Stomach smooth muscle (tissue), 2 donors: ENCODE measurements around the gene IGFN1.

Source experiments
- H3K27ac ChIP-seq: one replicate; pipeline ENCODE4 v1.7.0; 2013; ENCODE audit warnings: mild to moderate bottlenecking, low read length, inconsistent platforms
- H3K27me3 ChIP-seq, 2 donors: one replicate each; pipeline ENCODE4 v1.7.0; 2013; ENCODE audit warnings: low read length in 2 of 2; ENCODE audit not compliant: insufficient read depth in 2 of 2, control insufficient read depth in 1 of 2
- H3K36me3 ChIP-seq, 2 donors: one replicate each; pipeline ENCODE4 v1.7.0; 2013; ENCODE audit warnings: low read length in 2 of 2; ENCODE audit not compliant: control insufficient read depth in 2 of 2, insufficient read depth in 2 of 2
- H3K4me1 ChIP-seq: one replicate; pipeline ENCODE4 v1.7.0; 2013; ENCODE audit warnings: low read length; ENCODE audit not compliant: control insufficient read depth, insufficient read depth
- H3K4me3 ChIP-seq, 2 donors: one replicate each; pipeline ENCODE4 v1.7.0; 2013; ENCODE audit warnings: low read length in 2 of 2
- H3K9ac ChIP-seq, 2 donors: one replicate each; pipeline ENCODE4 v1.7.0; 2013; ENCODE audit warnings: low read length in 2 of 2, mild to moderate bottlenecking in 1 of 2
- H3K9me3 ChIP-seq, 2 donors: one replicate each; pipeline ENCODE4 v1.7.0; 2013; ENCODE audit warnings: low read length in 2 of 2; ENCODE audit not compliant: control insufficient read depth in 2 of 2
- donor health status: healthy.
- donor health status: Pancreatic carcinoma.

Gene IGFN1

DNA sequence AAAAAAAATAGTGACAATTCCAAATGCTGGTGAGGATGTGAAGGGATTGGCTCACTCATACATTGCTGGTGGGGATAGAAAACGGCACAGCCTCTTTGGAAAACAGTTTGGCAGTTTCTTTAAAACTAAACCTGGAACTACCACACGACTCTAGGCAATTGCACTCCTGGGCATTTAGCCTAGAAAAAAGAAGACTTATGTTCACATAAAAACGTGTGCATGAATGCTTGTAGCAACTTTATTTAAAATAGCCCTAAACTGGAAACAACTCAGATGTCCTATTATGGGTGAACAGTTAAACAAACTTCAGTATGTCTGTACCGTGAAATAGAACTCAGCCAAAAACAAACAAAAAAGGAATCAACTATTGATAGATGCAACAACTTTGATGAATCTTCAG lies 26.9 kb upstream of the IGFN1 start:
- Histone ChIP-seq H3K27ac (no peak overlapping the region), H3K4me3 (no peak overlapping the region), H3K27me3 (no peaks in the 10 kb centered on the region), H3K9ac (no peak overlapping the region), H3K36me3 (no peaks in the 10 kb centered on the region), H3K4me1 (peaks cover 4% of the 10 kb centered on the region), H3K9me3 (no peaks in the 10 kb centered on the region)

- Histone ChIP-seq H3K27ac (no peak overlapping the region), H3K9me3 (no peaks in the 10 kb centered on the region), H3K36me3 (no peaks in the 10 kb centered on the region), H3K4me3 (no peak overlapping the region), H3K9ac (no peak overlapping the region), H3K4me1 (peaks cover 4% of the 10 kb centered on the region), H3K27me3 (no peaks in the 10 kb centered on the region)
Measured at GRCh38 chr1:201164645-201165044, 26.0 kb upstream of the IGFN1 start.

- Histone ChIP-seq H3K4me1 (peaks cover 15% of the 10 kb centered on the region), H3K27me3 (no peaks in the 10 kb centered on the region), H3K9me3 (no peaks in the 10 kb centered on the region), H3K36me3 (no peaks in the 10 kb centered on the region), H3K9ac (no peak overlapping the region), H3K4me3 (no peak overlapping the region), H3K27ac (no peak overlapping the region)
Measured at GRCh38 chr1:201167041-201167991, 23.3 kb upstream of the IGFN1 start.

- no peaks in the 10 kb centered on the region for H3K9me3 ChIP-seq
- no peaks in the 10 kb centered on the region for H3K36me3 ChIP-seq
- H3K9ac ChIP-seq = no peak overlapping the region
- no peak overlapping the region for H3K27ac ChIP-seq
- no peak overlapping the region for H3K4me3 ChIP-seq
- peaks cover 15% of the 10 kb centered on the region for H3K4me1 ChIP-seq
- H3K27me3 ChIP-seq = no peaks in the 10 kb centered on the region
Measured at GRCh38 chr1:201169203-201169602, 21.4 kb upstream of the IGFN1 start.

DNA sequence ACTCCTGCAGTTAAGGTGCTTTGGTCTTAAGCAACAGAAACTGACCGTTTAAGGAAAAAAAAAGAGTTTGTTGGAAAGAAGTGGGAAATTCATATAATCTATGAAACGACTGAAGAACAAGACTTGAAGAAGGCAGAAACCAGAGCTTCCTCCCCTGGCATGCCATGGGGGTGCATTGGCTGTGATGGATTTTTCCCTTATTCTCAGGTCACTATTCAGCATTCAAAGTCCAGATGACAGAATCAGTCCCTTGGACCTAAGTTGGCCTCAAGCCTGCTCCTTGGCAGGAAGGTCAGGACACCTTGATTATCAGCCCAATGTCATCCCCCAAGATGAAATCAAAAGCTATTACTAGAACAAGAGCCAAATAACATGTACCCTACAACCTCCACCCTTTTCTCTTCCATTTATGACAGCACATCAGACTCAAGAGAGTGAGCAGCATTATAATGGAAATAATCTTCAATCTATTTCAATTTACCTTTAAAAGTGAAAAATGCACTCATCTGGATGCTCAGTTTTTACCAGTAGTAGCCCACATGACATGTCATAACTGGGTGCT lies 20.6 kb upstream of the IGFN1 start:
- H3K27ac ChIP-seq = peak overlapping the region; percentile 86
- H3K4me3 ChIP-seq = peak overlapping the region; percentile 37 to 82
- H3K4me1 ChIP-seq = peaks cover 15% of the 10 kb centered on the region

DNA sequence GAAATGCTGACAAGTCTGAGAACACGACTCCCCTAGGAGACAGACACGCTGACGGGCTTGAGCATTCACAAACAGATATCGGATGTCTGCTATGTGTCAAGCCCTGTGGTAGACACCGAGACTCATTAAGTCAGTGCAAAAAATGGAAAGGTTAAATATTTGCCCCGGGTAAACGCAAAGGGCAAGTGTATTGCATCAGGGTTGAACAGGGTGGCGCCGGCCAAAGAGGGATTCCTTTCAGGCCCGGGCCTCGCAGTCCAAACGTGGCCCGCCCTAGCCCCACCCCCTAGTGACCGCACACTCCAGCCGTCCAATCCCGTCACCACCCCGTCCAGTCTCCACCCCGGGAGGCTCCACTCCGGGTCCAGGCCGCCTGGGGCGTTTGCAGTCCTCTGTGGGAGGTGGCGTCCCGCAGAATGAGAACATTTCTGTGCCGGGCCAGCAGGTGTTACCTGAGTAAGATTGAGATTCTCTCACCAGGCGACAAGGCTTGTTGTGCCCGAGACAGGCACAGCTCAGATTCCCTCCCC lies 20.0 kb upstream of the IGFN1 start:
- H3K4me1 ChIP-seq = peaks cover 15% of the 10 kb centered on the region
- H3K4me3 ChIP-seq = peak overlapping the region; percentile 82 to 83
- H3K27me3 ChIP-seq = no peaks in the 10 kb centered on the region
- H3K9me3 ChIP-seq = no peaks in the 10 kb centered on the region
- H3K9ac ChIP-seq = peak overlapping the region; percentile 83 to 91
- H3K27ac ChIP-seq = peak overlapping the region; percentile 86
- no peaks in the 10 kb centered on the region for H3K36me3 ChIP-seq

More for the DNA sequence above, 20.6 kb upstream of the IGFN1 start:
- no peaks in the 10 kb centered on the region for H3K36me3 ChIP-seq
- H3K9me3 ChIP-seq = no peaks in the 10 kb centered on the region
- H3K9ac ChIP-seq = peak overlapping the region in 1 of 2 donors; percentile 35
- no peaks in the 10 kb centered on the region for H3K27me3 ChIP-seq

DNA sequence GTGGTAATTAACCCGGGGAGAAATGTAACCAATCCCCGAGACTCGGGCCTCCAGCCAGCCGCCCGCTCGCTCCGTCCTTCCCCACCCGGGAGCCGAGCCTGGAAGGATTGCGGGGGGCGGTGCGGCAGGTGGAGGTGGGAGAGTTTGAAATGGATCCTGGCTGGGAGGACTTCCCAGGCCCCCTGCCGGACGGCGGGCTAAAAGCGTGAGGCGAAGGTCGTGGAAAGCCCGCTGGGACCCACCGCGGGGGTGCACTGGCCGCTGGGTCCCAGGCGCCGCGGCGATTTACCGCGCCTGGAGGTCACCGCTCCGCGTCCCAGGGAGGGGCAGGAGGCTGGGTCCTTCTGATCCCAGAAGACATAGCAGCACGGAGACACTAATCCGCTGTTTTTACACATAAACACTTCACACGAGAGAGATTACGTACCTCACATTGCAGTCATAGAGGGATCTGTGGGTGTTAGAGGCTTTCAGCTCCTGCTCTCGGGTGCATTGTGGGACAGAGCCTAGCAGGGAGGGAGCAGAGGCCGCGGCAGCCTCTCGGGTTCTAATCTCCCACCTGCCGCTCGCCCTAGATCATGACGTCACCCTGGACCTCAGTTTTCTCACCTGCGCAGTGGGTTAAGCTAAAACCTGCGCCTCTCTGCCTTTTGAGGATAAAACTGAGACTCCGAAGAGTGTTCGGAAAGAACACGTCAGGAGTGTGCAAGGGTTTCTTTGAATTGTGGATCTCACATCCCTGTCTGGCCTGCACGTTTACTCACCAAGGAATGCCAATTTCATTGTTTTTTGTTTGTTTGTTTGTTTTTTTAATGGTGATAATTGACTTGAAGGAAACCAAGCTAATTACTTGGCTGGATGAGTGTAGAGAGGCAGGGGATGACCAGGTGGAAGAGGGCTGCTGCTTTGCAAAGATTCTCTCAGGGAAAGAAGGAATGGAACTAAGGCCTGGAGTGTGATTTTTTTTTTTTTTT lies 19.3 kb upstream of the IGFN1 start:
- no peaks in the 10 kb centered on the region for H3K27me3 ChIP-seq
- H3K4me3 ChIP-seq = peak overlapping the region; percentile 82 to 83
- peaks cover 15% of the 10 kb centered on the region for H3K4me1 ChIP-seq

DNA sequence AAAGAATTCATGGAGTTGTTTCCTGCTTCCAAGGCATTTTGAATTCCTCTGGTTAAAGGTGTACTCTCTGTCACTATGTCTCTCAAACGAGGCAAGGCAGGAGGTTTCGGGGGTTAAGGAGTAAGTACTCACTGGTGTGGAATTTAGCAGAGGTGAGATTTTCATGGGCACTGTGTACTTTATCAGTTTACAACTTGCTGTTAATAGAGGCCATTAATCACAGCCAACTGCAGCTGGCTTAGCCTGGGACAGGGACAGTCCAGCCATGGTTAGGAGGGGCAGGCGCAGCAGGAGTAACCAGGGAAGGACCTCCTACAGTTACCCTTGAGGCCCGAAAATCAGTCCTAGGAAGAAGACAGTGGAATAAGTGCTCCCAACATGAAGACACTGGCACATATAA lies 18.3 kb upstream of the IGFN1 start:
- no peak overlapping the region for H3K27ac ChIP-seq
- no peaks in the 10 kb centered on the region for H3K36me3 ChIP-seq
- H3K9ac ChIP-seq = no peak overlapping the region
- H3K9me3 ChIP-seq = no peaks in the 10 kb centered on the region
- no peaks in the 10 kb centered on the region for H3K27me3 ChIP-seq
- peaks cover 12% of the 10 kb centered on the region for H3K4me1 ChIP-seq
- no peak overlapping the region for H3K4me3 ChIP-seq

More for the DNA sequence above, 19.3 kb upstream of the IGFN1 start:
- Histone ChIP-seq H3K36me3 (no peaks in the 10 kb centered on the region), H3K9me3 (no peaks in the 10 kb centered on the region), H3K27ac (peak overlapping the region; percentile 86), H3K9ac (peak overlapping the region; percentile 83 to 91)

DNA sequence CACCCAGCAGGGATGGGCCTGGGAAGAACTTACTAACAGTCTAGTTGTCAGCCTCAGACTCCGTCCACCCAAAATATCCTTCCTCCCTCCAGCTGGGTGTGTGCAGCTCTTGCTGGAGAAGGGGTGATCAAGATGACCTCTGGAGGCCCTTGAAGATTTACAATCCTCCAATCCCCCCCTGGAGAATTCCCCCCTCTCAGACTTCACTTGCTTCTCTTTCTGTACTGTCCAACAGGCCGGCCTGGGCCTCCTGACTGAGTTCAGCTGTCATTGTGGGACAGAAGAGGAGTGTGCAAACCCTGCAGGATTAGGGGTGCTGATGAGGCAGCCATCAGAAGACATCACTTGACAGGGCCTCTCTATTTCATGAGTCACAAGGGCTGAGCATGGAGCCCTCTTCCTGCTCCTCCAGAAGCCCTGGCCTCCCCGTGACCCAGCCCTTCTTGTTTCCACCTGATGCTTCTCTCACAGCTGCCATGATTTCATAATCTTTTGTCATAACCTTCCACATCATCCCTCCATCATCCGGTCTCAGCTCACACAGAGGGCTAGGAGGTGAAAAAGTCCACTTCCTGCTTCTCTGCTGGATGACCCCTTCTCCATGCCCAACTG lies 17.5 kb upstream of the IGFN1 start:
- H3K27me3 ChIP-seq = no peaks in the 10 kb centered on the region
- no peak overlapping the region for H3K27ac ChIP-seq
- H3K4me3 ChIP-seq = no peak overlapping the region
- H3K4me1 ChIP-seq = peaks cover 12% of the 10 kb centered on the region
- no peaks in the 10 kb centered on the region for H3K36me3 ChIP-seq
- no peak overlapping the region for H3K9ac ChIP-seq
- H3K9me3 ChIP-seq = no peaks in the 10 kb centered on the region

- peaks cover 12% of the 10 kb centered on the region for H3K4me1 ChIP-seq
- no peaks in the 10 kb centered on the region for H3K36me3 ChIP-seq
- no peak overlapping the region for H3K27ac ChIP-seq
- no peaks in the 10 kb centered on the region for H3K27me3 ChIP-seq
- H3K9ac ChIP-seq = no peak overlapping the region
- no peak overlapping the region for H3K4me3 ChIP-seq
- H3K9me3 ChIP-seq = no peaks in the 10 kb centered on the region
Measured at GRCh38 chr1:201173736-201174135, 16.9 kb upstream of the IGFN1 start.
